CD4-positive, alpha-beta T cell treated with Interleukin-1 beta for 1 hour (primary cell): ENCODE data around the gene PTGES3.
"Not testable (repeated sequence)": the region's sequence is repeated elsewhere in the genome, so short reads cannot be mapped to it uniquely, and the experiment has no call there.

Source experiments
- DNase-seq, 2 donors: peaks; one replicate each; pipeline ENCODE4 v3.0.0-alpha.2; 2020 to 2022

PTGES3 gene

DNA sequence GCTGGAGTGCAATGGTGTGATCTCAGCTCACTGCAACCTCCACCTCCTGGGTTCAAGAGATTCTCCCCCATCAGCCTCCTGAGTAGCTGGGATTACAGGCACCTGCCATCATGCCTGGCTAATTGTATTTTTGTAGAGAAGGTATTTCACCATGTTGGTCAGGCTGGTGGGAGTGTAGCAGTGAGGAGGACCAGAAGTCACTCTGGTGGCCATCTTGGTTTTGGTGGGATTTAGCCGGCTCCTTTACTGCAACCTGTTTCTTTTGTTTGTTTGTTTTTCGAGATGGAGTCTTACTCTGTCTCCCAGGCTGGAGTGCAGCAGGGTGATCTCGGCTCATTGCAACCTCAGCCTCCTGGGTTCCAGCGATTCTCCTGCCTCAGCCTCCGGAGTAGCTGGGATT lies 16.4 kb upstream of the PTGES3 start:
- not testable (repeated sequence) for DNase-seq

DNA sequence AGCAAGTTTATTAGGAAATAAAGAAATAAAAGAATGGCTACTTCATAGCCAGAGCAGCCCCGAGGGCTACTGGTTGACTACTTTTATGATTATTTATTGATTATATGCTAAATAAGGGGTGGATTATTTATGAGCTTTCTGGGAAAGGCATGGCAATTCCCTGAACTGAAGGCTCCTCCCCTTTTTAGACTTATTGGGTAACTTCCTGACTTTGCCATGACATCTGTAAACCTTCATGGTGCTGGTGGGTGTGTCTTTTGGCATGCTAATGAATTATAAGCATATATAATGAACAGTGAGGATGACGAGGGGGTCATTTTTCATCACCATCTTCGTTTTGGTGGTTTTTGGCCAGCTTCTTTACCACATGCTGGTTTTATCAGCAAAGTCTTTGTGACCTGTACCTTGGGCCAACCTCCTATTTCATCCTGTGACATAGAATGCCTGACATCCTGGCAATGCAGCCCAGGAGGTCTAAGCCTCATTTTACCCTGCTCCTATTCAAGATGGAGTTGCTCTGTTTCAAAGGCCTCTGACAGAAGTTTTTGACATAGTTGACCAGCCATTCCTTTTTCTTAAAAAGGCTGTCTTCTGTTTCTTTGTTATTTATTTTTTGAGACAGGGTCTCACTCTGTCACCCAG lies 11.1 kb upstream of the PTGES3 start:
- no peak for DNase-seq

- no peak for DNase-seq
Measured at GRCh38 chr12:56695327-56696101, 7.4 kb upstream of the PTGES3 start.

- no peak for DNase-seq
Measured at GRCh38 chr12:56694161-56694560, 6.1 kb upstream of the PTGES3 start.

GRCh38 chr12:56688846-56689109 lies 694 bp upstream of the PTGES3 start:
- no peak for DNase-seq

- peak; percentile 72 to 74 for DNase-seq
Measured at GRCh38 chr12:56687223-56688128, 608 bp downstream of the PTGES3 start.

GRCh38 chr12:56684745-56685359 lies 3.2 kb downstream of the PTGES3 start:
- DNase-seq, result peak in 1 of 2 donors; percentile 33

DNA sequence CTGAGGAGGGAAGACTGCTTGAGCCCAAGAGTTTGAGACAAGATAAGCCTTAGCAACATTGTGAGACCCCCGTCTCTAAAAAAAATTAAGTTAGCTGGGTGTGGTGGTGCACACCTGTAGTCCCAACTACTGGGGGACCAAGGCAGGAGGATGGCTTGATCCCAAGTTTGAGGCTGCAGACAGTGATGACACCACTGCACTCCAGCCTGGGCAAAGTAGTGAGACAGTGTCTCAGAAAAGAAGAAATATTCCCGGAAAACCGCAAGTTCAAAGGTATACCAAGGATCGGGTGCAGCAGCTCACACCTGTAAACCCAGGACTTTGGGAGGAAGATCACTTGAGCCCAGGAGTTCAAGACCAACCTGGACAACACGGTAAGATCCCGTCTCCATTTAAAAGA lies 5.8 kb downstream of the PTGES3 start:
- no peak for DNase-seq

- no peak for DNase-seq
Measured at GRCh38 chr12:56679883-56680575, 8.1 kb downstream of the PTGES3 start.

- no peak for DNase-seq
Measured at GRCh38 chr12:56678852-56679251, 9.2 kb downstream of the PTGES3 start.

GRCh38 chr12:56677680-56678079 lies 10.4 kb downstream of the PTGES3 start:
- no peak for DNase-seq

DNA sequence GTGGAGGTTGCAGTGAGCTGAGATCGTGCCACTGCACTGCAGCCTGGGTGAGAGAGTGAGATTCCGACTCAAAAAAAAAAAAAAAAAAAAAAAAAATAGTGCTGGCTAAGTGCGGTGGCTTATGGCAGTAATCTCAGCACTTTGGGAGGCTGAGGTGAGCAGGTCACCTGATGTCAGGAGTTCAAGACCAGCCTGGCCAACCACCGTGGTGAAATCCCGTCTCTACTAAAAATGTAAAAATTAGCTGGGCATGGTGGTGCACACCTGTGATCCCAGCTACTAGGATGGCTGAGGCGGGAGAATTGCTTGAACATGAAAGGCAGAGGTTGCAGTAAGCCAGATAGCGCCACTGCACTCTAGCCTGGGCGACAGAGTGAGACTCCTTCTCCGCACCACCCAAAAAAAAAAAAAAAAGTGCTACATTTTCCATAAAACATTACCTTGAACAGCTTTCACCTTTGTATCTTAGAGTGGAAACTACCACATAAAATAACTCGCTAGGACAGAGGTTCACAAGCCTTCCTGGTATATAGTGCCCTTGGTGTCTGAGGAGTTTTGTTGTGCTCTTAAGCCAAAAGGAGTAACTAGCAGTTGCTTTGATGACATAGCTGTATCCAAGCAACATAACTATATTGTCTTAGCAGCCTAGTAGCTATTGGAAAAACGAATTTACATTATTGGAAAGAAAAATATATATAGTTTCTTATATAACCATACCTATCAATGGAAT lies 11.1 kb downstream of the PTGES3 start:
- DNase-seq, result no peak

DNA sequence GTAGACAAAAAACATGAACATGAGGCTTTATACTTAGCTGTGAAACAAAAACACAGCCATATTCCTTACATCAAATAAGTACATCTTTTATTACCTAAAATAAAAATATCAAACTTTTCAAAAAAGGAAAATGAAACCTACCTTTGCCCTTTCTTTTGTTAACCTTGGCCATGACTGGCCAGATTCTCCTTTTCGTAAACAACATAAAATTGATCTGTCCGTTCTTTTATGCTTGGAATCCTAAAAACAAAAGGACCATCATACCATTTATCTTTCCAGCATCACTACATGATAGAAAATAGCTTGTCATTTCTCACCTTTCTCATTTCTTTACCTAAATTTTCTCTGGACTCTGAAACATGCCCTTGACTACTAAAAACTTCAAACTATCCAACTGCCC lies 16.5 kb downstream of the PTGES3 start:
- DNase-seq, result no peak

DNA sequence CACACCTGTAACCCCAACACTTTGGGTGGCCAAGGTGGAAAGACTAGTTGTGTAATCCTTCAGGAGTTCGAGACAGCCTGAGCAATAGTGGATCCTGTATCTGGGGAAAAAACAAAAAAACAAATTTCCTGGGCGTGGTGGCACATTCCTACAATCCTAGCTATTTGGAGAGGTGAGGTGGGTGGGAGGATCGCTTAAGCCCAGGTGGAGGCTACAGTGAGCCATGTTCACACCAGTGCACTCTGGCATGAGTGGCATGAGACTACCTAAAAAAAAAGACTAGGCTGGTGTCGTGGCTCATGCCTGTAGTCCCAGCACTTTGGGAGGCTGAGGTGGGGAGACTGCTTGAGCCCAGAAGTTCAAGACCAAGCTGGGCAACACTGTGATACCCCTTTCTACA lies 17.2 kb downstream of the PTGES3 start:
- DNase-seq, result no peak

DNA sequence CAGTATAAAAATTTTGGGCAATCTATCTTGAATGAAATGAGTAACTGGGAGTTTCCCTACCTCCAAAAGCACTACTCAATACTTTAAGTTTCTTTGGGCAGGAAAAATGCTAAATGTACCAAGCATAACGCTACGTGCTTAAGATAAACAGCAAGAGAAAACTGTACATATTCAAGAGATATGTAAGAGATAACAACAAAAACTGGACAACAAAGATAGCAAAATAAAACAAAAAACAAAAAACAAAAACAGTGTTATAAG lies 20.0 kb downstream of the PTGES3 start:
- no peak for DNase-seq

- no peak for DNase-seq
Measured at GRCh38 chr12:56661979-56662638, 26.0 kb downstream of the PTGES3 start.

- no peak for DNase-seq
Measured at GRCh38 chr12:56661560-56661959, 26.5 kb downstream of the PTGES3 start.

GRCh38 chr12:56658921-56659320 lies 29.2 kb downstream of the PTGES3 start:
- DNase-seq, result no peak

DNA sequence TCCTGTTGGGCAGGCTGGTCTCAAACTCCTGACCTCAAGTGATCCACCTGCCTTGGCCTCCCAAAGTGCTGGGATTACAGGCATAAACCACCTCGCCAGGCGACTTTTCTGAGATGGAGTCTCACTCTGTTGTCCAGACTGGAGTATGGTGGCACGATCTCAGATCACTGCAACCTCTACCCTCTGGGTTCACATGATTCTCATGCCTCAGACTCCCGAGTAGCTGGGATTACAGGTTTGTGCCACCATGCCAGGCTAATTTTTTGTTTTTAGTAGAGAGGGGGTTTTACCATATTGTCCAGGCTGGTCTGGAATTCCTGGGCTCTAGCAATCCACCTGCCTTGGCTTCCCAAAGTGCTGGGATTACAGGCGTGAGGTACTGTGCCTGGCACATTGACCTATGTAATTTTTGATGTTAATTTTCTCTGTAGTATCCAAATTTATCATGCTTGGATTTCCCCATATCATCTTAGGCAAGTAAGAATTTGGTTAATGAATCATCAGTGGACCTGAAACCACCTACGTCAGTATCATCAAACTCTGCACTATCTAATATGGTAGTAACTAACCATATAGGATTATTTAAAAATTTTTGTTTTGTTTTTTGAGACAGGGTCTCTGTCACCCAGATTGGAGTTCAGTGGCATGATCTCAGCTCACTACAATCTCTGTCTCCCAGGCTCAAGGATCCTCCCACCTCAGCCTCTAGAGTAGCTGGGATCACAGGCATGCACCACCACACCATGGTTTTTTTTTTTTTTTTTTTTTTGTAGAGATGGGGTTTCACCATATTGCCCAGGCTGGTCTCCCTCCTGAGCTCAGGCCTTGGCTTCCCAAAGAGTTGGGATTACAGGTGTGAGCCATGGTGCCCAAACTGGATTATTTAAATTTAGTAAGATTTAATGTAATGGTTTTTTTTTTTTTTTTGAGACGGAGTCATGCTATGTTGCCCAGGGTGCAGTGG lies 30.4 kb downstream of the PTGES3 start:
- no peak for DNase-seq

DNA sequence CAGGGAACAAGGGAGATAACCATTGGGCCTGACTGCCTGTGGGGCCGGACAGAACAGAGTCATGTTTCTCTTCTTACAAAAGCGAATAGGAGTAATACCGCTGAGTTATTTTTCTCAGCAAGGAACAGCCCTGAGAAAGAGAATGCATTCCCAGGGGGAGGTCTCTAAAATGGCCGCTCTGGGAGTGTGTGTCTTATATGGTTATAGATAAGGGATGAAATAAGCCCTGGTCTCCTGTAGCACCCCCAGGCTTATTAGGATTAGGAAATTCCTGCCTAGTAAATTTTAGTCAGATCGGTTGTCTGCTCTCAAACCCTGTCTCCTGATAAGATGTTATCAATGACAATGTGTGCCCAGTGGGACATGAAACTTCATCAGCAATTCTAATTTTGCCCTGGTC lies 34.3 kb downstream of the PTGES3 start:
- not testable (repeated sequence) for DNase-seq

DNA sequence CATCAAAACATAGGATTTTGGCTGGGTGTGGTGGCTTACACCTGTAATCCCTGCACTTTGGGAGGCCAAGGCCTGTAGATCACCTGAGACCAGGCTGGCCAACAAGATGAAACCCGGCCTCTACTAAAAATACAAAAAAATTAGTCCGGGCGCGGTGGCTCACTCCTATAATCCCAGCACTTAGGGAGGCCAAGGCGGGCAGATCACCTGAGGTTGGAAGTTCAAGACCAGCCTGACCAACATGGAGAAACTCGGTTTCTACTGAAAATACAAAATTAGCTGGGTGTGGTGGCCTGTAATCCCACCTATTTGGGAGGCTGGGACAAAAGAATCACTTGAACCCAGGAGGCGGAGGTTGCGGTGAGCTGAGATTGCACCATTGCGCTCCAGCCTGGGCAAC lies 40.1 kb downstream of the PTGES3 start:
- not testable (repeated sequence) for DNase-seq
